HG03565 (cell line): ENCODE data around the gene NT5C.
"Not testable (repeated sequence)": the region's sequence is repeated elsewhere in the genome, so short reads cannot be mapped to it uniquely, and the experiment has no call there.

Source experiments
- ATAC-seq: cut with Tn5 transposase; IDR thresholded peaks from one replicate; pipeline ENCODE4 v1.9.1; 2021; ENCODE audit warnings: mild to moderate bottlenecking, moderate library complexity; ENCODE audit not compliant: unreplicated experiment

Gene NT5C

DNA sequence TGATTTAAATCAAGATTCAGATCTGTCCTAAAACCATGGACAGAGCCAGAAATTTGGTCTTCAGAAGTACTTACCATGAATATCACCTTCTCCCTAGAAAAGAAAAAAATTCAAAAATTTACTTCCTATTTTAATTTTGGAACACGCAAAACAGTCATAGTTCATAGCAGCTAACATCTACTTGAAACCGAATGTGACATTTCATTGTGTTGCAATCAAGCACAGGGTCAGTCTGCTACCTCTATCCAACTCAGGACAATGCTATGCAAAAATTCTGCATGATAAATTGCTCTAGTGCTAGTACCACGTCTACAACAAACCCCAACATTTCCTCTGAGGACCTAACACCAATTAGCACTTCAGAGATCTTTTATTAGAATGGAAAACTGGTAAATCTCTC lies 15.1 kb upstream of the NT5C start:
- no peak for ATAC-seq

DNA sequence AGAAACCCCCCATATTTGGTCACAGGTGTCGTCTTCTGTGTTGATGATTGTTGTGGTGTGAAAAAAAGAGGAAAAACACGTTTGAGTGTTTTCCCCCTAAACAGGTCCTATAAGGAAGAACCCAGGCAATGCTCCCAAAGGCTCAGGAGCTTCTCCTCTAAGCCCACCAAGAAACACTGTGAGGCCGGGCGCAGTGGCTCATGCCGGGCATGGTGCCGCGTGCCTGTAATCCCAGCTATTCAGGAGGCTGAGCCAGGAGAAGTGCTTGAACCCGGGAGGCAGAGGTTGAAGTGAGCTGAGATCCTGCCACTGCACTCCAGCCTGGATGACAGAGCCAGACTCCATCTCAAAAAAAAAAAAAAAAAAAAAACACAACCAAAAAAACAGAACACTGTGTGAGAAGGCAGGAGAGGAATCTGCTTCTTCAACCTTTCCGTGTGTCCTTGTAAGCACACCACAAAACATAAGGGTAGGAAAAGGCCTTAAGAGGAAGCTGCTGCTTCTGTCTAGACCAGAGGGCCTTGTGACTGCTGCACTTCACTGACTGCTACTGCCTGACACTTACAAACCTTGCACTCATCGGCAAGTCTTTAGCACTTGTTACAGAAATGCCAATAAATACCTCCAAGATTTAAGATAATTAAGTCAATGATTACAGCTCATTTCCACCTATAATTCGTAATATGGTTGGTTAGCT lies 13.4 kb upstream of the NT5C start:
- no peak for ATAC-seq

DNA sequence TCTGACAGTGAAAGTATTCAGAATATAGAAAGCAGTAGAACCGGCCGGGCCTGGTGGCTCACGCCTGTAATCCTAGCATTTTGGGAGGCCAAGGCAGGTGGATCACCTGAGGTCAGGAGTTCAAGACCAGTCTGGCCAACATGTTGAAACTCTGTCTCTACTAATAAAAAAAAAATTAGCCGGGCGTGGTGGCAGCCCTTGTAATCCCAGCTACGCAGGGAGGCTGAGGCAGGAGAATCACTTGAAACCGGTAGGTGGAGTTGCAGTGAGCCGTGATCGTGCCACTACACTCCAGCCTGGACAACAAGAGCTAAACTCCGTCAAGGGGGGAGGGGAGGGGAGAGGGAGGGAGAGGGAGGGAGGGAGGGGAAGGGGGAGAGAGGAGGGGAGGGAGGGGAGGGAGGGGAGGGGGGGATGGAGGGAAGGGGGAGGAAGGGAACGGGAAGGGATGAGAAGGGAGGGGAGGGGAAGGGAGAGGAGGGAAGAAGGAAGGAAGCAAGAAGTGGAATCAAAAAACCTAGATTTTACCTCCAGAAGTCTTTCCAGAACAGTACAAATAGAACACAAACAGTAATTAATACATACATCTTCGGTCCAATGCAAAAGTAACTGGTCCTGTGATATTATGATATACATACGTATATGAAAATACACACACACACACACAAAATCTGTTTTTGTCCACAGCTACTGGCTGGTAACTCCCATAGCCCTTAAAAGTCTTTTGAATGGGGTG lies 10.9 kb upstream of the NT5C start:
- no peak for ATAC-seq

DNA sequence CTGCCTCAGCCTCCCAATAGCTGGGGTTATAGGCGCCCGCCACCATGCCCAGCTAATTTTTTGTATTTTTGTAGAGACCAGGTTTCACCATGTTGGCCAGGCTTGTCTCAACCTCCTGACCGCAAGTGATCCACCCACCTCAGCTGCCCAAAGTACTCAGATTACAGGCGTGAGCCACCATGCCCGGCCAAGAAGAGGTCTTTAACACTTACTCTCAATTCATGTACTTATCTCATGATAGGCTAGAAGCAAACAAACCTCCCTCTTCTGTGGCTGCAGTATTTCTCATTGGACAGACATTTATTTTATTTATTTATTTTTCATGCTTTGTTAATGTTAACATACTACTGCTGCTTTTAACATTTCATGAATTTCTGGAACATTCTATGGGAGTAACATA lies 7.0 kb upstream of the NT5C start:
- no peak for ATAC-seq

DNA sequence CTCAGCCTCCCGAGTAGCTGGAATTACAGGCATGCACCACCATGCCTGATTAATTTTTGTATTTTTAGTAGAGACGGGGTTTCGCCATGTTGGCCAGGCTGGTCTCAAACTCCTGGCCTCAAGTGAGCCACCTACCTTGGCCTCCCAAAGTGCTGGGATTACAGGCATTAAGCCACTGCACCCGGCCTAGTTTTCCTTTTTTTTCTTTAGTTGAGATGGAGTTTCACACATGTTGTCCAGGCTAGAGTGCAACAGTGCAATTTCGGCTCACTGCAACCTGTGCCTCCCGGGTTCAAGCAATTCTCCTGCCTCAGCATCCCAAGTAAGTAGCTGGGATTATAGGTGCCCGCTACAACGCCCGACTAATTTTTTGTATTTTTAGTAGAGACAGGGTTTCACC lies 6.2 kb upstream of the NT5C start:
- not testable (repeated sequence) for ATAC-seq

DNA sequence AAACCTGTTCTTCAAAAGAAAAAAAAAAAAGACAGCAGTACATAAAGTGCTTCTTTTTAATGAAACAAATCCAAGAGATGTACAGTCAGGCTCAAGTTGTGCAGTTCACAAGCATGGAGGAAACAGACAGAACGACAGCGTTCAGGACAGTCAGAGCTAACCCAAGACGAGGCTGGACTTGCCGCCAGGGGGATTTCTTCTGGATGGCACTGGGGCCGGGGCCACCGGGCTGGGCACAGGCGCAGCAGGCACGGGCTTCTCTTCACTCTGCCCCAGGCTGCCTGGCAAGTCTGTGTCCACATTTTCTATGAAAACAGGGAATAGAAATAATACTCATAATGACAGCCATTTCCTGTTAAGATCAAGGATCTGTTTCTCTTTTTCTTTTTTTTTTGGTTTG lies 4.4 kb upstream of the NT5C start:
- no peak for ATAC-seq

DNA sequence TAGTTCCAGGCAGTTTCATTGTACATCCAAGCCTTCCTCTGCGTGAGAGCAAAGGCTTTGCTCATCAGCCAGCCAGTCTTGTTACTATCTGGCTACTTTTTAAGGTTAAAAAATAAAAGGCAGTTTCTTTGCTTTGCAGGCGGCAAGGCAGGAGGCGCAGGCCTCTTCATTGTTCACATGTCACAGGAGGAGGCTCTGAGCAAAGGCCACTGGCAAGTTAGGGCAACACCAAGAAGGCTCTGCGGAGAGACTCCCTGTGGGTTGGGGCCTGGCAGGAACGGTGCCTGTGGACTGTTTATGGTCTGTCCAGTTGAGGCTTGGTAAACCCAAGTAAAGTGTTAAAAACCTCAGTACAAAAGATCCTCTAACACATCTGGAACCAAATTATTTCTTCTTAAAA lies 3.9 kb upstream of the NT5C start:
- ATAC-seq = no peak

DNA sequence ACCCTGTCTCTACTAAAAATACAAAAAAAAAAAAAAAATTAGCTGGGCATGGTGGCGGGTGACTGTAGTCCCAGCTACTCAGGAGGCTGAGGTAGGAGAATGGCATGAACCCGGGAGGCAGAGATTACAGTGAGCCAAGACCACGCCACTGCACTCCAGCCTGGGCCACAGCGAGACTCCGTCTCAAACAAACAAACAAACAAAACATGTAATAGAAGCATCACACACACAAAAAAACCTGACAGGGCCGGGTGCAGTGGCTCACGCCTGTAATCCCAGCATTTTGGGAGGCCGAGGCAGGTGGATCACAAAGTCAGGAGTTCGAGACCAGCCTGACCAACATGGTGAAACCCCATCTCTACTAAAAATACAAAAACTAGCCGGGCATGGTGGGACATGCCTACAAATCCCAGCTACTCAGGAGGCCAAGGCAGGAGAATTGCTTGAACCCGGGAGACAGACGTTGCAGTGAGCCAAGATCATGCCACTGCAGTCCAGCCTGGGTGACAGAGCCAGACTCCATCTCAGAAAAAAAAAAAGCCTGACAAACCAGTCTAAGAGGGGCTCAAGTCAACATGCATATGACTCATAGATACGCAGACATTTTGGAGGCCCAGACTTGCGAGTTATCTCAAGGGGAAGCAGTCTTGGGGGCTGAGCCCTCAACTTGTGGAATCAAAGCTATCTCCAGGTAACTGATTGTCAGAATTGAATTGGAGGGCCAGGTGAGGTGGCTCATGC lies 2.2 kb upstream of the NT5C start:
- ATAC-seq = not testable (repeated sequence)

DNA sequence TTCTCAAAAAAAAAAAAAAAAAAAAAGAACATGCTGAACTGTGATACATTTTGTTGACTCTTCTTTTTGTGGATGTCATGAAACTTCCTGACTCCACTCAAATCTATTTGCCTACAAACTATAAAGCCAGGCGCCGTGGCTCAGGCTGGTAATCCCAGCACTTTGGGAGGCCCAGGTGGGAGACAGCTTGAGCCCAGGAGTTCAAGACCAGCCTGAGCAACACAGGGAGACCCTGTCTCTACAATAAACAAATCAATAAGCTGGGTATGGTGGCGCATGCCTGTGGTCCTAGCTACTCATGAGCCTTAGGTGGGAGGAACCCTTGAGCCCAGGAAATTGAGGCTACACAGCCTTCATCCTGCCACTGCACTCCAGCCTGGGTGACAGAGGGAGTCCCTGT lies 1.5 kb upstream of the NT5C start:
- ATAC-seq = no peak

DNA sequence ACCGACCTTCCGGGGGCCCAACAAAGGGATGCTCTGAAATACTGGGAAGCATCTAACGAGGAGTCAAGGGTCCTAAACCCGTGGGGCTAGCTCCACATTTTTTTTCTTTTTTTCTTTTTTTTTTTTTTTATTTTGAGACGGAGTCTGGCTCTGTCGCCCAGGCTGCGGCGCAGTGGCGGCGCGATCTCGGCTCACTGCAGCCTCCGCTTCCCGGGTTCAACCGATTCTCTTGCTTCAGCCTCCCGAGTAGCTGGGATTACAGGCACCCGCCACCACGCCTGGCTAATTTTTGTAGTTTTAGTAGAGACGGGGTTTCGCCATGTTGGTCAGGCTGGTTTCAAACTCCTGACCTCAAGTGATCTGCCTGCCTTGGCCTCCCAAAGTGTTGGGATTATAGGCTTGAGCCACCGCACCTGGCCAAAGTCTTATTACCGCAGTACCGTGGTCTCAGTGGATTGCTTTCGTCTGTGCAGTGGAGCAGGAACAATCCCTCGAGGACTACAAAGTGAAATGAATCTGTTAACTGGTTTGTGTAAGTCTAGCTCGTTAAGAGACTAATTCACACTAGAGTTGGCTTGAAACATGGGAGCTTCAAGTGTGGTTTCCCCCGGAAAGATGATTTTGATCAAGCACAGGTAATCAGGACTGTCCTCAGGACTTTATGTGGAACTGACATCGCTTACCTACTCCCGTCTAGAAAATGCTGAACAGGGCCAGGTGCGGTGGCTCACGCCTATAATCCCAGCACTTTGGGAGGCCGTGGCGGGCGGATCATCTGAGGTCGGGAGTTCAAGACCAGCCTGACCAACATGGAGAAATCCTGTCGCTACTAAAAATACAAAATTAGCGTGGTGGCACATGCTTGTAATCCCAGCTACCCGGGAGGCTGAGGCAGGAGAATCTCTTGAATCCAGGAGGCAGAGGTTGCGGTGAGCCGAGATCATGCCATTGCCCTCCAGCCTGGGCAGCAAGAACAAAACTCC lies 767 bp upstream of the NT5C start:
- not testable (repeated sequence) for ATAC-seq

DNA sequence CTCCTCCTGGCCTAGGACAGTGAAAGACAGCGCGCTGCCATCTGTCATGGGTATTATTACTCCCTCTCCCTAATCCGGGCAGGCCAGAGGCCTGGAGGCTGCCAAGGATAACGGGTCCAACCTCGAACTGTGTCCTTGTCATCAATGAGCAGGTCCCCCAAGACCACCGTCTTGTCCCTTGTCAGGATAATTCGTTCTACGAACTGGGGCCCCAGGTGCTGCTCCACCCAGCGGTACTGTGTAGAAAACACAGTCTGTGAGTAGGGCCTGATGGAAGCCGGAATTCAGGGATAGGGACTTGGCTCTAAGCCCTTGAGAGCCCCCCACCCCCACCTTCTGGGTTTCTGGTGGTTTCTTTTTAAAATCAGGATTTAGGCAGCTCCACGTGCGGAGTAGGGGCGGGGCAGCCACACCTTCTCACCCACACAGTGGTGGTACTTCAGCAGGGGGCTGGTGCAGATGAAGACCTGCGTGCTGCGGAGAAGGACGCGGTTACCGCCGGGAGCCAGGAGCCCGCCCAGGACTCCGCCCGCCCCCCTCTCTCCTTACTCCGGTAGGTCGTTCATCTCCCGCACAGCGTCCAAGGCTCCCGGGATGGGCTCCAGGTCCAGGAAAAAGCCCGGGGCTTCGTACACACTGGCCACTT lies 787 bp downstream of the NT5C start:
- ATAC-seq = no peak

DNA sequence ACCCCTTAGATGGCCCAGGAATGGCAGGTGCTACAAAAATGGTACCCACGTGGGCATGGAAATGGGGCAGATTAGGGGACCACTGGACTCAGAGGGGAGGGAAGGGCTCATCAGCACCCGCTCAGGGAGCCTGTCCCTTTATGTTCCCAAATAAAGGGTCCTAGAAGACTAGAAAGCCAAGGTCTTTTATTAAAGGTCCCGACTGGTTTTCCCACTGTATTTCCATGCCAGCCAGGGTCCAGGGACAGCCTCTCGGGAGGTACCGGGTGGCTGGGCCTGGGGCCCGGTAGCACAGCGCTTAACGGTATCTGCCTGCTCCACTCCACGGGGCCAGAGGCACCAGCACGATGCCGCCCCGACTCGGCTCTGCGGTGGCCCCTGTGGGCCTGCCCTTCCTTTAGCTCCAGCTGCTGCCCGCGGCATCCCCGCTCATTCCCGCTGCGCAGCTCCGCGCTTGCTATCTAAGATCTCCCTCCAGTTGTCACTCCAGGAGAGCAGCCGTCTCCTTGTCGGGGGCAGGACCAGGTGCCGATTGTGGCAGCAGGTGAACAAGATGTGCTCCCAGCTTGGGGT lies 1.4 kb downstream of the NT5C start:
- ATAC-seq = no peak

DNA sequence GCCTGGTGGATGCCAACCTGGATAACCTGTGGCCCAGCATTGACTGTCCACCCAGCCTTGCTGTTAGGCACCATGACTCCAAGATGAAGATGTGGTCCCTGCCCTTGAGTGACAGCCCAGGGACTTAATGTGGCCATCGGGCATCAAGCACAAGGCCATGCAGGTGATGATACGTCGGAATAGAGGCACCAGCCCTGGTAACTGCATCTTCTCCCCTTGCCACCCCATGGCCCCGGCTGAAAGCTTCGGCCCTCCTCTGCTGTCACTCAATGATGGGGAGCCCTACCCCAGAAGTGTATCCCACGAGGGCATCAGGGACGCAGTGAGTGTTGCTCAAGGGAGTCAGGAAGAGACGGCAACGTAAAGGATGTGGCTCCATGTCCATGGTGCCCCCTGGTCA lies 2.0 kb downstream of the NT5C start:
- ATAC-seq = no peak

DNA sequence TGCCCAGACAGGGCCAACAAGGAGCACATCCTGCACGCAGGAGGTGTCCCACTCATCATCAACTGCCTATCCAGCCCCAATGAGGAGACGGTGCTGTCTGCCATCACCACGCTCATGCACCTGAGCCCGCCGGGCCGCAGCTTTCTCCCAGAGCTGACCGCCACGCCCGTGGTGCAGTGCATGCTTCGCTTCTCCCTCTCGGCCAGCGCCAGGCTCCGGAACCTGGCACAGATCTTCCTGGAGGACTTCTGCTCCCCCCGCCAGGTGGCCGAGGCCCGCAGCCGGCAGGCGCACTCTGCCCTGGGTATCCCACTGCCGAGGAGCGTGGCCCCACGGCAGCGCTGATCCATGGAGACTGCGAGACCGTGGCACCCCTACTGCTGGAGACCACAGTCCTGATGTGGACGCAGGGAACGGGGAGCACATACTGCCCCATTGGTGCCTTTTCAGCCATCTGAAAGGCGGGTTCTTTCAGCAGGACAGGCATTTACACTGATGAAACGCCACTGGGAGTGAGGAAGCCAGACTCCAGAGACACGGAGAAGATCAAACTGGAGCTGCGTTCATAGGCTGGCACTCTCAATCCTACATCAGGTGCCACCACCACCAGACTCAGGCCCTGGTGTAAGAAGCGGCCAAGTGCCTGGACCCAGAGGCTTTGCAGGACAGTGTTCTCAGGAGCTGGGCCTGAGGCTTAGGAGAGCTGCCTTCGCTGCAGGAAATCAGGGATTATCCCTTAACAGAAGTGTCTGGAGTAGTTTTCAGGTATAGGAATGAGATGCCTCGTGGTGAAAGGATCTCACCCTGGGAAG lies 2.6 kb downstream of the NT5C start:
- no peak for ATAC-seq

DNA sequence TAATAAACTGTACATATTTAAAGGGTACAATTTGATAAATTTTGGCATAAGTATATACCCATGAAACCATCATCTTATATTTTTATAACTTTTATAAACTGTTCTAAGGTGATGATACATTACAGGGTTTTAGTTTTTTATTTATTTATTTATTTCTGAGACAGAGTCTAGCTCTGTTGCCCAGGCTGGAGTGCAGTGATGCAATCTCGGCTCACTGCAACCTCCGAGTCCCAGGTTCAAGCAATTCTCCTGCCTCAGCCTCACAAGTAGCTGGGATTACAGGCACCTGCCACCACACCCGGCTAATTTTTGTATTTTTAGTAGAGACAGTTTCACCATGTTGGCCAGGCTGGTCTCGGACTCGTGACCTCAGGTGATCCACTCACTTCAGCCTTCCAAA lies 3.6 kb downstream of the NT5C start:
- ATAC-seq = not testable (repeated sequence)

DNA sequence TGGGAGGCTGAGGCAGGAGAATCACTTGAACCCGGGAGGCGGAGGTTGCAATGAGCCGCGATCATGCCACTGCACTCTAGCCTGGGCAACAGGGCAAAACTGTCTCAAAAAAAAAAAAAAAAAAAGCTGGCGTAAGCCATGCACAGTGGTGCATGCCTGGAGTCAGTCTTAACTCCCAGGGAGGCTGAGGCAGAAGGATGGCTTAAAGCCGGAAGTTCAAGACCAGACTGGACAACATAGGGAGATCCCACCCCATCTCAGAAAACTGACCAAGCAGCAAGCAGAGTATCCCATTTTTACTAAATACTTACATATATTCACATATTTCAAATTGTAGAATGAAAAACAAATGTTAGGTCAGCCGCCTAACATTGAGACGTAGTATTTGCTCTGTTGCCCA lies 4.6 kb downstream of the NT5C start:
- no peak for ATAC-seq

DNA sequence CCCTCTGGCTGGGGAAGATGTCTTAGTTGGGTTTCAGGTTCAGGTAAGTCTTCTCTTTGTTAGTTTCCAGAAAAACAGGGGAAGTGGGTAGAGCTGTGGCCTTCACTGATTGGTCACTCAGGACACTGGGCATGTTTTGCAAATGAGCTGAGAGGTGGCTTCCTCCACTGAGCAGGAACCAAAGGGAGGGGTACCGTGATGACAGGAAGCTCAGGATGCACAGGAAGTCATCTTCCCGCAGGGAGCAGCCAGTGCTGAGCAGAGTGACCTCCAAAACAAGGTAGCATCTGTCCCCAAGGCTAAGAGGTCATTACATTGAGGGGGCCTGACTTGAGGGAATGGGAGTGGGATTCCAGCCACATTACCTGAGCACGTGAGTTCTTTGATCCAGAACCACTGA lies 5.6 kb downstream of the NT5C start:
- no peak for ATAC-seq

DNA sequence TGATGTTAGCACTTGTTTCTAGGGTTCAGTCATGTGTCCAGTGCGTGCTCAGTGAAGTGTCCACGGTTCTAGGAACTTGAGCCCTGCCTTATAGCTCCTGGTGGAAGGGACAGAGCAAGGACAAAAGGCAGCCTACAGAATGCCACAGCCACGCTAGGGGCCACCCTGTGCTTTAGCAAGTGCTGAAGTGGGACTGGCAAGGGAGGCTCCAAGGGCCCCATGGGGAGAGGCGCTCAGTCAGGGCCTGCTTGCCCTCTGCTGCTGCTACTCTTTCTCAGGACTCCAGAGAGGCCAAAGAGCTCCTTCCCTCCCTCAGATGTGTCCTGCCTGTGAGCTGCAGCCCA lies 6.8 kb downstream of the NT5C start:
- ATAC-seq = no peak
